Measurements from ENCODE around the gene KCTD13. TPM values are rescaled to one million over a fixed set of nuclear protein-coding genes. Genes with fewer than 3 reads are reported as not detected.
A peak's percentile ranks its signal among the peaks of the same experiment; 100 is the strongest.
"Not testable (repeated sequence)": the region's sequence is repeated elsewhere in the genome, so short reads cannot be mapped to it uniquely, and the experiment has no call there.

KCTD13 gene
- total RNA-seq, 1 donor from 2014 or later: 30.5 TPM

DNA sequence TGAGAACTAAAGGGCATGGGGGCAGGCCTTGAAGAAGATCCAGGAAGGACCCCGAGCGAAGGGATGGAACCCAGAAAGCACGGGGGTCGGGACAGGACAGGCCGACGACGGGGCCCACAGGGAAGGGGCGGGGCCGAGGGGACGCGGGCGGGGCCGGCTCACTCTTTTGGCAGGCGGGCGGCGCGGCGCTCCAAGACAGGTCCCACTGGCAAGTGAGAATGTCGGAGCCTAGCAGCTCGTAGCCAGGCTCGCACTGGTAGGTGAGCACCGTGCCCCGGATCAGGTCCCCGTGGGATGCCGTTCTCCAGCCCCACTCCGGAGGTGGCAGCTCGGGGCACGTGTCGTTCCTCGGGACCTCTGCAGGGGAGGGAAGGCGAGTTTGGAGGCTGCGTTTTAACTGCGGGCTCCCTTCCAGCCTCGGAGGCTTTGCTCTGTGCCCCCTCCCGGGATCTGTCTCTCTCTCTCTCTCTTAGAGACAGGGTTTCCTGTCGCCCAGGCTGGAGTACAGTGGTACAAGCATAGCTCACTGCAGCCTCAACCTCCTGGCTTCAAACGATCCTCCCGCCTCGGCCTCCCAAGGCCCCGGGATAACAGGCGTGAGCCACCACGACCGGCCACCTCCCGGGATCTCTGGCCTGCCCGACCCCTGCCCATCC is 49.3 kb downstream of the KCTD13 start:
- no peak for DNase-seq (ENCODE audit: low spot score in 2 of 2, unreplicated experiment in 2 of 2)
- peaks cover 52% of the 10 kb centered on the region for H3K27me3 Mint-ChIP-seq (ENCODE audit: low read depth)
- no peaks in the 10 kb centered on the region for H3K9me3 Mint-ChIP-seq
- H3K36me3 Mint-ChIP-seq: peaks cover 4% of the 10 kb centered on the region
- no peak overlapping the region for H3K27ac Mint-ChIP-seq
- peaks cover 5% of the 10 kb centered on the region for H3K4me1 Mint-ChIP-seq
- TF ChIP-seq, protein P1, sequence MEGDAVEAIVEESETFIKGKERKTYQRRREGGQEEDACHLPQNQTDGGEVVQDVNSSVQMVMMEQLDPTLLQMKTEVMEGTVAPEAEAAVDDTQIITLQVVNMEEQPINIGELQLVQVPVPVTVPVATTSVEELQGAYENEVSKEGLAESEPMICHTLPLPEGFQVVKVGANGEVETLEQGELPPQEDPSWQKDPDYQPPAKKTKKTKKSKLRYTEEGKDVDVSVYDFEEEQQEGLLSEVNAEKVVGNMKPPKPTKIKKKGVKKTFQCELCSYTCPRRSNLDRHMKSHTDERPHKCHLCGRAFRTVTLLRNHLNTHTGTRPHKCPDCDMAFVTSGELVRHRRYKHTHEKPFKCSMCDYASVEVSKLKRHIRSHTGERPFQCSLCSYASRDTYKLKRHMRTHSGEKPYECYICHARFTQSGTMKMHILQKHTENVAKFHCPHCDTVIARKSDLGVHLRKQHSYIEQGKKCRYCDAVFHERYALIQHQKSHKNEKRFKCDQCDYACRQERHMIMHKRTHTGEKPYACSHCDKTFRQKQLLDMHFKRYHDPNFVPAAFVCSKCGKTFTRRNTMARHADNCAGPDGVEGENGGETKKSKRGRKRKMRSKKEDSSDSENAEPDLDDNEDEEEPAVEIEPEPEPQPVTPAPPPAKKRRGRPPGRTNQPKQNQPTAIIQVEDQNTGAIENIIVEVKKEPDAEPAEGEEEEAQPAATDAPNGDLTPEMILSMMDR (IDR thresholded peaks at IDR 0.05; ENCODE audit: unreplicated experiment): no peak
- H3K4me3 Mint-ChIP-seq: peak overlapping the region; percentile 24

DNA sequence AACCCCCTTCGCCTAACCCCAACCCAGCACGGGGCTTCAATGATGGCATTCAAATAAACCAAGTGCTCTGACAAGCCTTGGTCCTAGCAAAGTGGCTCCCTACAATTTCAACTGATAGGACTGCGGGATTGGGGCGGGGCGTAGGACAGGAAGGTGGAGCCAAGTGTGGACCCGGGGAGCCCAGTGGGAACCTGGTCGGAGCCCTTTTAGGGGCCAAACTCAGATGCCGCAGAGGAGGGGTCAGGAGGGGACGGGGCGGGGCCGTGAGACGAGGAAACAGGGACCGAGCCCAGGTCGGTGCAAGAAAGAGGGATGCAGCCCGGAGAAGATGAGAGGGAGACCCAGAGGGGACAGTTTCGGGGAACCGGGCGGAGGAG is 49.8 kb downstream of the KCTD13 start:
- peaks cover 6% of the 10 kb centered on the region for H3K36me3 Mint-ChIP-seq
- TF ChIP-seq, protein P1 (IDR thresholded peaks at IDR 0.05; ENCODE audit: unreplicated experiment): no peak
- no peak for DNase-seq (ENCODE audit: low spot score in 2 of 2, unreplicated experiment in 2 of 2)
- no peaks in the 10 kb centered on the region for H3K9me3 Mint-ChIP-seq
- peak overlapping the region; percentile 16 for H3K4me3 Mint-ChIP-seq
- H3K27ac Mint-ChIP-seq: no peak overlapping the region
- peaks cover 52% of the 10 kb centered on the region for H3K27me3 Mint-ChIP-seq (ENCODE audit: low read depth)
- H3K4me1 Mint-ChIP-seq: peaks cover 5% of the 10 kb centered on the region

DNA sequence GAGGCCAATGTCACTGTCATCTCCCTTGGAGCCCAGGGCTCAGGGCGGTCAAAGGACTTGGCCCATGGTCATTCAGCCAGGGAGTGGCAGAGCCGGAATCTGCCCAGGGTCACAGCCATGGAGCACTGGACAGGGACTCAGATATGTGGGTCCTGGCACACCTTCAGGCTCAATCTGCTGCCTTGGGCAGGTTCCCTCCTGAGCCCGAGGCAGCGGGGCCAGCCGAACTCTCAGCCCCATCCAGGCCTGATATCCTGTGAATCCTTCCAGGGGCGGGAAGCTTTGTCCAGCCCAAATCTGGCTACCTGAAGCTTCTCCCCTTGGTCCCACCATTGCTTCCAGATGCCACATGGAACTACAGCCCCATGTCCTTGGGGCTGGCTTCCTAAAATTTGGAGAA is 50.8 kb downstream of the KCTD13 start:
- TF ChIP-seq, protein P1 (IDR thresholded peaks at IDR 0.05; ENCODE audit: unreplicated experiment): no peak
- Mint-ChIP-seq H3K27me3 (ENCODE audit: low read depth) (peaks cover 52% of the 10 kb centered on the region), H3K4me3 (no peak overlapping the region), H3K27ac (no peak overlapping the region), H3K9me3 (no peaks in the 10 kb centered on the region), H3K36me3 (peaks cover 6% of the 10 kb centered on the region), H3K4me1 (peaks cover 5% of the 10 kb centered on the region)
- no peak for DNase-seq (ENCODE audit: low spot score in 2 of 2, unreplicated experiment in 2 of 2)

DNA sequence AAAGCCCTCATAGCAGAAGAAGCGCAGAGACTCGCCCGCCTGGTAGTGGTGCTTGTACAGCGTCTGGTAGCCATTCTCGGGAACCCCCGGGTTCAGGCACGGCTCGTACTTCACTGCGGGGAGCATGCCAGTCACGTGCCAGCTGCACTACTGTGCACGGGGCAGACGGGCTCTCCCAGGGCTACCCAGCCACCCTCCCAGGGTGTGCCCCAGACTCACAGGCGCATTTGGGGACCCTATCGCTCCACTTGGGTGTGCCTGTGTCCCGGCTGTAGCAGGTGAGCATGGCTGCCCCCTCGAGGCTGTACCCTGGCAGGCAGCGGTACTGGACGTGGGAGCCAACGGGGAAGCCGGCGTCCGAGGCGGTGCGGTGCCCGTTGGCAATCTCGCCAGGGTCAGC is 52.7 kb downstream of the KCTD13 start:
- H3K36me3 Mint-ChIP-seq: peaks cover 6% of the 10 kb centered on the region
- TF ChIP-seq, protein P1 (IDR thresholded peaks at IDR 0.05; ENCODE audit: unreplicated experiment): no peak
- H3K9me3 Mint-ChIP-seq: no peaks in the 10 kb centered on the region
- H3K27me3 Mint-ChIP-seq (ENCODE audit: low read depth): peaks cover 41% of the 10 kb centered on the region
- DNase-seq (ENCODE audit: low spot score in 2 of 2, unreplicated experiment in 2 of 2): no peak
- no peak overlapping the region for H3K4me3 Mint-ChIP-seq
- H3K27ac Mint-ChIP-seq: no peak overlapping the region
- peaks cover 5% of the 10 kb centered on the region for H3K4me1 Mint-ChIP-seq

DNA sequence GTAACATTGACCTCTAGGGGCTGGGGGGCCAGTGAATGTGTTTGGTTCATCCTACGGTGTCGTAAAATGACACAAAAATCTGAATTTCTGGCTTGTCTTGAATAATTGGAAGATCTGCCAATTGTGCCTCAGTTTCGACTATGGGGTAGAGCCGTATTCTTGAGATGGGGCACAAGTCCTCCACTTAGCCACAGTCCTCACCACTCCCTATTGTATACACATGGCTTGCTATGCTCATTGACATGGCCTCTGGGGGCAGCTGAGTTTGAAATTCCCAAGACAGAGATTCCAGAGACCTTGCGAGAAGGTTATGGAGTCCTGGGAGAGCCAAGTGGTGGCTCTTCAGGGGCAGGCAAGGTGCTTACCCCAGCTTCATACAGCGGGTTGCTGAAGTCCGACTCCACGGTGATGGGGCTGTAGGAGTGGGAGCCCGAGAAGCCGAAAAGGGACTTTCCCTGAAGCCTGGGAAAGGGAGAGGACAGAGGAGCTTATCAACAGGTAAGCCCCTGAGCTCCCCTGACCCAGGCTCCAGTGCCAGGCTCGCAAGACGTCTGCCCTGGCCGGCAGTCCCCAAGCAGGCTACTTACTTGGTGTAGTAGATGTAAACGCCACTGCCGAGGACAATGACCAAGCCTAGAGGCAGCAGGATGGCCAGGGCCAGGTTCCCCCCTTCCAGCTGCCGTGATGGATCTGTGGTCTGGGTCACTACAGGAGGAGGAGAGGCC is 54.0 kb downstream of the KCTD13 start:
- Mint-ChIP-seq H3K27me3 (ENCODE audit: low read depth) (peaks cover 27% of the 10 kb centered on the region), H3K27ac (no peak overlapping the region), H3K9me3 (no peaks in the 10 kb centered on the region), H3K4me1 (no peaks in the 10 kb centered on the region), H3K36me3 (peaks cover 2% of the 10 kb centered on the region), H3K4me3 (no peak overlapping the region)
- TF ChIP-seq, protein P1 (IDR thresholded peaks at IDR 0.05; ENCODE audit: unreplicated experiment): no peak
- no peak for DNase-seq (ENCODE audit: low spot score in 2 of 2, unreplicated experiment in 2 of 2)

DNA sequence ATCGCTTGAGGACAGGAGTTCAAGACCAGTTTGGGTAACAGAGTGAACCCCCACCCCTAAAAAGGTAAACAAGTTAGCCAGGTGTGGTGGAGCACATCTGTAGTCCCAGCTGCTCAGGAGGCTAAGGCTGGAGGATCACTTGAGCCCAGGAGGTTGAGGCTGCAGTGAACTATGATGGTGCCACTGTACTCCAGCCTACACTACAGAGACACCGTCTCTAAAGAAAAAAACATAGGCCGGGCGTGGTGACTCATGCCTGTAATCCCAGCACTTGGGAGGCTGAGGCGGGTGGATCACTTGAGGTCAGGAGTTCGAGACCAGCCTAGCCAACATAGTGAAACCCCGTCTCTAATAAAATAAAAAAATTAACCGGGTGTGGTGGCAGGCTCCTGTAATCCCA is 57.0 kb downstream of the KCTD13 start:
- H3K27ac Mint-ChIP-seq; H3K27me3 Mint-ChIP-seq (ENCODE audit: low read depth); H3K9me3 Mint-ChIP-seq; H3K4me1 Mint-ChIP-seq; H3K36me3 Mint-ChIP-seq; H3K4me3 Mint-ChIP-seq; DNase-seq (ENCODE audit: low spot score in 2 of 2, unreplicated experiment in 2 of 2): not testable (repeated sequence)

All from mesothelial cell of epicardium (in vitro differentiated cells).